Activated CD4-positive, alpha-beta T cell treated with anti-CD3 and anti-CD28 coated beads for 1 hour (primary cell): Measurements from ENCODE around the gene GJB6.

Source experiments
- DNase-seq: peaks from one replicate; pipeline ENCODE4 v3.0.0-alpha.2; 2020

The GJB6 gene

GRCh38 chr13:20222553-20222952 lies 9.6 kb downstream of the GJB6 start:
- DNase-seq = no peak

GRCh38 chr13:20221772-20222171 lies 10.3 kb downstream of the GJB6 start:
- DNase-seq = no peak

GRCh38 chr13:20219577-20219976 lies 12.5 kb downstream of the GJB6 start:
- no peak for DNase-seq

- no peak for DNase-seq
Measured at GRCh38 chr13:20217168-20217567, 15.0 kb downstream of the GJB6 start.

- no peak for DNase-seq
Measured at GRCh38 chr13:20209948-20210347, 22.2 kb downstream of the GJB6 start.

- no peak for DNase-seq
Measured at GRCh38 chr13:20206698-20207235, 25.4 kb downstream of the GJB6 start.

GRCh38 chr13:20206065-20206697 lies 25.9 kb downstream of the GJB6 start:
- no peak for DNase-seq

- no peak for DNase-seq
Measured at GRCh38 chr13:20198781-20199180, 33.3 kb downstream of the GJB6 start.

GRCh38 chr13:20197361-20197834 lies 34.7 kb downstream of the GJB6 start:
- no peak for DNase-seq

- DNase-seq = no peak
Measured at GRCh38 chr13:20195801-20196200, 36.3 kb downstream of the GJB6 start.

GRCh38 chr13:20193907-20194631 lies 38.0 kb downstream of the GJB6 start:
- DNase-seq = no peak

GRCh38 chr13:20193162-20193906 lies 38.8 kb downstream of the GJB6 start:
- no peak for DNase-seq

GRCh38 chr13:20192836-20193161 lies 39.3 kb downstream of the GJB6 start, which contains the start of gene GJB2:
Gene GJB2 (minus strand): TSS chr13:20192938. CDS start chr13:20189581, 3,357 bp downstream.
- DNase-seq = no peak

- no peak for DNase-seq
Measured at GRCh38 chr13:20192158-20192835, 39.8 kb downstream of the GJB6 start.

- no peak for DNase-seq
Measured at GRCh38 chr13:20191311-20192157, 40.6 kb downstream of the GJB6 start.

- DNase-seq = no peak
Measured at GRCh38 chr13:20190481-20191310, 41.4 kb downstream of the GJB6 start.

- no peak for DNase-seq
Measured at GRCh38 chr13:20190076-20190475, 42.0 kb downstream of the GJB6 start.

GRCh38 chr13:20188667-20189553 lies 43.2 kb downstream of the GJB6 start:
- no peak for DNase-seq

- DNase-seq = no peak
Measured at GRCh38 chr13:20186771-20187170, 45.3 kb downstream of the GJB6 start.
